GM20431 (cell line): ENCODE results near the gene SERHL2.
"Not testable (repeated sequence)": the region's sequence is repeated elsewhere in the genome, so short reads cannot be mapped to it uniquely, and the experiment has no call there.

Experiments
- in situ Hi-C: fragments of 300-500 bp; cut with MseI, MboI; formaldehyde crosslinking; loops from one replicate; pipeline ENCODE4 v1.15.0; 2020; ENCODE audit warnings: low sequenced_read_pairs; ENCODE audit not compliant: unreplicated experiment

The SERHL2 gene

GRCh38 chr22:42601879-42602465, 48.2 kb downstream of the SERHL2 start:
- in situ Hi-C loops, result no loop called here

DNA sequence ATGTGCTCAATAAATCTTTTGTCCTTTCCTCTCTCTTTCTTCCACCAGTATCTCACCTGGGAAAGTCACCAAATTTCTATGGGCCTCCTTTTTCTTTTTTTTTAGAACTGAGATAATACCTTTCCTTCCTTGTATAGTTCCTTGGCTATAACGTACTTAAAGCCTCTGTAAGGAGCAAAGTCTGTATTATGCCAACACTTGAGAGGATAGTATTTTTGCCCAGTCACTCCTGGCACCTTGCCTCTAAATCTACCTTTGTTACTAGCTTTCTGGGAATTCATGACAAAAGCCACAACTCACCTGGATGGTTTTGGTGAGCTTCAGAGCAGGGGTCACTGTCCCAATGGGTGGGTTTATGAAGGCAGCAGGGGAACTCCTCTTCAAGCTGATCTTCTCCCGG, 48.7 kb downstream of the SERHL2 start:
- in situ Hi-C loops, result no loop called here

GRCh38 chr22:42603427-42603826, 49.7 kb downstream of the SERHL2 start:
- in situ Hi-C loops, result no loop called here

DNA sequence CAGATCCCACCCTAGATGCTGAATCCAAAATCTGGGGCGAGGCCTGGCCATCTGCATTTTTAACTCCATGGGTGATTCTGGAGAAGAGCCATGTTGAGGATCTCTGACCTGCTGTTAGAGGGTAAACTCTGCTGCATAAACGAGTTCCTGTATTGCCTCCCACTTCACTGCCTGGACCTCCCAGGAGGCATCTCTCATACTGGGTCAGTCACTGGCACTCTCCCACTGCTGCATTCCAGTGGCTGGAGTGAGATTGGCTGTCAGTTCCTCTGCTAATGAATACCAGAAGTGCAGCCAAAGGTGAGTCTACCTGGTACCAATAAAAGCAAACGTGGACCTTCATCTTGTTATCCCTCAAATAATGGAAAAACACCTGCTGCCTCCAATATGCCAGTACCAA, 50.6 kb downstream of the SERHL2 start:
- in situ Hi-C loops, result no loop called here

- in situ Hi-C loops, result not testable (repeated sequence)
Observed at GRCh38 chr22:42607641-42608040, 53.9 kb downstream of the SERHL2 start.

GRCh38 chr22:42608136-42608822, 54.5 kb downstream of the SERHL2 start:
- in situ Hi-C loops, result no loop called here

DNA sequence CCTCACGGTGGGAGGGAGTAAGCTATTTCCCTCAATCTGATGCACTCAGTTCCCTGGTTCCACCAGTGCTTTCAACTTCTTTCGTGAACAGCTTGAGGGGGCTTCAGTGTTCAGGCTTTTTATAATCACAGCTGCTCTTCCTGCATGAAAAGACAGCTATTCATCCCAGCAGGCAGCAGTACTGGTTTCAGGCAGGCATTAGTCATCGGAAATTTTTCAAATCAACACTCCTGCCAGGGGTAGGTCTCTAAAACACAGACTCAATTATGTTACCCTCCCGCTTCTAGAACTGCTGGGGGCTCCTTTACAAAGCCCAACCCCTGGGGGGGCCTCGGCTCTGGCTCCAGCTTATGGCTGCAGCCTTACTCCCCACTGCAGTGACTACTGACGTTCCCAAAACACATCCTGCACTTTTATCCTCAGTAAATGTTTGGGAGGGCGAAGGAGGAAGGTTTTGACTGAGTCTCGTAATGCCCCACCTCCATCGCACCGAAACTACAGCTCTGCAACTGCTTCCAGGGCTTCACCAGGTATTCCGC, 55.1 kb downstream of the SERHL2 start:
- in situ Hi-C loops, result no loop called here

GRCh38 chr22:42610186-42610585, 56.4 kb downstream of the SERHL2 start:
- in situ Hi-C loops, result no loop called here

GRCh38 chr22:42611051-42611450, 57.3 kb downstream of the SERHL2 start:
- in situ Hi-C loops, result no loop called here

- in situ Hi-C loops, result no loop called here
Observed at GRCh38 chr22:42612336-42612735, 58.6 kb downstream of the SERHL2 start.

DNA sequence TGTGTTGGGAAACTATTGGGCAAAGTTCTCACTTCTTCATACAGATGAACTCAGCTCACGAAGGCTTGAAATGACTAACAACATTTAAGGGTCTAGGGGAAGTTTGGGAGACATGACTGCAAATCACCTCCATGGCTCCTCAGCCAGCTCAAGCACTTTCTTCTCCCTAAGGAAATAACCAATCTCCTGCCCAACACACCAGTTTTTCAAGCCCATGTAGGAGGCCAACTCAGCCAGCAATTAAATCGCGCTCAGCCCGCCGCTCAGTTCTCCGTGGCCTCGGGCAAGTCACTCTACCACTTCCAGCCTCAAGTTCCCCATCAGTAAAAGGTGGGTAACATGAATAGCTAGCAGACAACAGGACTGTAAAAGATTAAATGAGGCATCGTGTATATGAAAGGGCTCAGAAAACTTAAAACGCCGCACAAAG, 60.1 kb downstream of the SERHL2 start:
- in situ Hi-C loops, result no loop called here

DNA sequence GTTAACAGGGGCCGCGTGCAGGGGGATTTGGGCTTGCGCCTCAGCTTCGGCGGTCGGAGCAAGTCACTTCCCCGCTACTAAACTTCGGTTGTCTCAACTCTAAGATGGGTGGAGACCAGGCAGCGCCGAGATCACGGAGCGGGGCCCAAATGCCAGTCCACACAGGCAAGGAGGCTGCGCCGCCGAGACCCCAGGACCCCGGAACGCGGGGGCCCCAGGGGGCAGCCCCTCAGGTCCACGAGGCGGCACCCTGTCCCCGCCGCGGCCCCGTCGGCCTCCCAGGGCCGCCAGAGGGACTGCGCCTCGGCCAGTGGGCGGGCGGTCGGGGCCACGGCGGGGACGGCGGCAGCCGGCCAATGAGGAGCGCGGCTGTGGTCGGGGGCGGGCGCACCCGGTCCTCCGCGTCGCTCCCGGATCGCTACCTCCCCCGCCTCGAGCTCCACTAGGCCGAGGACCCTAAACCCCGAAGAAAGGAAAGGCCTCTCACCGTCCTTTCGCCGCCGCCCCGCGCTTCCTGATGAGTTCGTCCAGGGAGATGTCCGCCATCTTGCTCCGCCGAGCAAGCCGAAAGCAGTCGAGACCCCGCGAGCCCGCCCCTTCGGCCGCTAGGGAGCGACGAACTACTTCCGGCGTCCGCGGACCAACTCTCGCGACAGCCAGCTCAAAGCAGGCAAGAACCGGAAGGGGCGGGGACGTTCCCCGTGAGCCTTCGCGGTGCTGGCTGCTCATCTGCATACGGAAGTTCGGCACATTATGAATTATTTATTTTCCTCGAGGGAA, 60.7 kb downstream of the SERHL2 start, which contains the start of gene POLDIP3:
Gene POLDIP3, minus strand, starts transcription at position 572 of the 780 bp plus-strand sequence. Its CDS starts 26 bp downstream, at position 546.
- in situ Hi-C loops, result no loop called here

GRCh38 chr22:42615092-42615859, 61.5 kb downstream of the SERHL2 start:
- in situ Hi-C loops, result no loop called here

- in situ Hi-C loops, result not testable (repeated sequence)
Observed at GRCh38 chr22:42615860-42616175, 62.1 kb downstream of the SERHL2 start.

DNA sequence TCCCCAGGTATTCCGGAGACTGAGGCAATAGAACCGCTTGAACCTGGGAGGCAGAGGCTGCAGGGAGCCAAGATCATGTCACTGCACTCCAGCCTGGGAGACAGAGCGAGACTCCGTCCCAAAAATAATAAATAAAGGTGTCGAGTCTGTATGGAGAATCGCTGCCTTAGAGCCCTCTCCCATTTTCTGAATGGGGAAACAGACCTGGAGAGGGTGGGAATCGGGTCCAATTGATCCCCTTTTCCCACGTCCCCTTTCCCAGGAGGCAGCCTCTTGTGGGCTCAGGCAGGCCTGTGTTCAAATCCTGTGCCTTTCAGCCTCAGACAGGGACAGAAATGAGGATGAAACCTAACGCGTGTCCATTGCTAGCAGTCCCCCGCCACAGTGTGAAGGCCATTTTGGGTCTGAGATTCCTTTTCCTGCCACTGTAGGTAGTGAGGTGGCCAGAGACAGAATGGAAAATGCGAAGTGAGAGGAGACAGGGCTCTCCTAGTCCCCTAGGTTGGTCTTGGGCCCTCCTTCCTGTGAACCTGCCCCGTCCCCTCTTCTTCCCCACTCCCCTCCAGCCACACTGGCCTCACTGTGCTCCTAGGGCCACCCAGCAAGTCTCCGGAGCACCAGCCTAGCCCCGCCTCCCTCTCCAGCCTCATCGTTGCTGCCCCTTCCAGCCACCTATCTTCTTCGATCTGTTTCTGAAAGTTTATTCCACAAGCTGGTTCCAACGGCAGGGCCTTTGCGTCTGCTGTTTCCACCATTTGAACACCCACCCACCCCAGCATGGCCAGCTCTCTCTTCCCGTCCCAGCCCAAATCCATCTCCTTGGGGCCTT, 63.6 kb downstream of the SERHL2 start:
- in situ Hi-C loops, result no loop called here

GRCh38 chr22:42619261-42620063, 65.7 kb downstream of the SERHL2 start:
- in situ Hi-C loops, result no loop called here

GRCh38 chr22:42620084-42620483, 66.3 kb downstream of the SERHL2 start:
- in situ Hi-C loops, result no loop called here

DNA sequence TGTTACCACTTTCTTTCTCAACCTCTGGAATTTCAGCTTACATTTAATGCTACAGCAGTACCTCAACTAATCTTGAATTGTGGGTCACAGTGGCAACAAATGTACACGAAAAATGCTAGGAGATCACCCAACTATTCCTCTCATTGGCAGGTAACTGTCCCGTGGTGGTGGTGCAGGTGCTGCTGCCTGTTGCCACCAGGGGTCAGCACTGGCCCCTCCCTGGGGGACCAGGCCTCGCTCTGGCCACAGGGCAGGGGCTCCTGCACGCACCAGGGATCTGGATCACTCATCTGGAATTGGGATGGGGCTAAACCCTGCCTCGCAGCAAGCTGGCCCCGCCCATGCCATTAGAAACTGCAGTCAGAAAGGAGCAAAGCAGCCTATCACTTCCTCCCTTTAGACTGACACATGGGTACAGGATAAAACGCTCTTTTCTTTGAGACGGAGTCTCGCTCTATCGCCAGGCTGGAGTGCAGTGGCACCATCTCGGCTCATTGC, 67.8 kb downstream of the SERHL2 start:
- in situ Hi-C loops, result no loop called here
